Activated T-cell treated with anti-CD3 and anti-CD28 coated beads, Interleukin-2, amount 50 U/mL, for 72 hours (primary cell): ENCODE measurements around the gene ADAM29. TPM values are rescaled to one million over a fixed set of nuclear protein-coding genes. Genes with fewer than 3 reads are reported as not detected.
"Not testable (repeated sequence)": the region's sequence is repeated elsewhere in the genome, so short reads cannot be mapped to it uniquely, and the experiment has no call there.

Source experiments
- ATAC-seq, 2 donors: fragments of 150-1000 bp; cut with Tn5 transposase; replicated peaks in 1 of 2; 2 replicates each; pipeline ENCODE4 v1.10.0; 2021; ENCODE audit warnings: moderate library complexity in 2 of 2, mild to moderate bottlenecking in 1 of 2
- DNase-seq, 2 donors: peaks; one replicate each; pipeline ENCODE4 v3.0.0; 2021 to 2022; ENCODE audit warnings: mixed read lengths in 1 of 2
- H3K27ac Mint-ChIP-seq: one replicate; pipeline ENCODE4 v1.8.0; 2022; ENCODE audit warnings: mild to moderate bottlenecking, moderate library complexity, mixed read lengths
- H3K27me3 Mint-ChIP-seq: one replicate; pipeline ENCODE4 v1.8.0; 2022; ENCODE audit warnings: low read depth, mixed read lengths
- H3K36me3 Mint-ChIP-seq, 2 donors: one replicate each; pipeline ENCODE4 v1.8.0; 2022; ENCODE audit warnings: mixed read lengths in 2 of 2, mild to moderate bottlenecking in 1 of 2; ENCODE audit not compliant: insufficient read depth in 2 of 2
- H3K4me1 Mint-ChIP-seq: one replicate; pipeline ENCODE4 v1.8.0; 2022; ENCODE audit warnings: low read depth, mixed read lengths
- H3K4me3 Mint-ChIP-seq, 2 donors: one replicate each; pipeline ENCODE4 v1.8.0; 2022; ENCODE audit warnings: mild to moderate bottlenecking in 2 of 2, mixed read lengths in 2 of 2, moderate library complexity in 2 of 2
- H3K9me3 Mint-ChIP-seq, 2 donors: one replicate each; pipeline ENCODE4 v1.8.0; 2022; ENCODE audit warnings: mixed read lengths in 2 of 2
- total RNA-seq, 2 donors: library from RNA; stranded (reverse); gene quantifications; one replicate each; pipeline ENCODE4 v1.2.3, GENCODE V29; 2022

Gene ADAM29
- total RNA-seq = not detected

- Mint-ChIP-seq H3K27me3 (no peaks in the 10 kb centered on the region), H3K4me1 (no peaks in the 10 kb centered on the region), H3K4me3 (no peak within 1 kb of the TSS), H3K27ac (no peak within 1 kb of the TSS), H3K9me3 (peaks cover 0 to 4% of the 10 kb centered on the region in 2 donors), H3K36me3 (no peaks in the 10 kb centered on the region)
- ATAC-seq (no peak), DNase-seq (no peak)
Observed at GRCh38 chr4:174918058-174918457, at the start of gene ADAM29. Gene ADAM29 (plus strand): TSS chr4:174918358. CDS start chr4:174975526, 57,168 bp downstream.

- H3K27ac Mint-ChIP-seq = no peak overlapping the region
- H3K27me3 Mint-ChIP-seq = no peaks in the 10 kb centered on the region
- DNase-seq = no peak
- H3K9me3 Mint-ChIP-seq = peaks cover 0 to 4% of the 10 kb centered on the region in 2 donors
- no peak overlapping the region for H3K4me3 Mint-ChIP-seq
- ATAC-seq = no peak
- H3K4me1 Mint-ChIP-seq = no peaks in the 10 kb centered on the region
- H3K36me3 Mint-ChIP-seq = no peaks in the 10 kb centered on the region
Observed at GRCh38 chr4:174869339-174869738, 48.8 kb upstream of the ADAM29 start.

- no peak for ATAC-seq
- Mint-ChIP-seq H3K27me3 (no peaks in the 10 kb centered on the region), H3K27ac (no peak overlapping the region), H3K4me1 (no peaks in the 10 kb centered on the region), H3K36me3 (no peaks in the 10 kb centered on the region), H3K4me3 (no peak overlapping the region), H3K9me3 (peaks cover 0 to 2% of the 10 kb centered on the region in 2 donors)
- DNase-seq = no peak
Observed at GRCh38 chr4:174870311-174870710, 47.8 kb upstream of the ADAM29 start.

- no peaks in the 10 kb centered on the region for H3K36me3 Mint-ChIP-seq
- no peak for ATAC-seq
- no peak for DNase-seq
- H3K27ac Mint-ChIP-seq = no peak overlapping the region
- peaks cover 0 to 2% of the 10 kb centered on the region in 2 donors for H3K9me3 Mint-ChIP-seq
- H3K4me1 Mint-ChIP-seq = no peaks in the 10 kb centered on the region
- no peak overlapping the region for H3K4me3 Mint-ChIP-seq
- no peaks in the 10 kb centered on the region for H3K27me3 Mint-ChIP-seq
Observed at GRCh38 chr4:174871407-174871806, 46.8 kb upstream of the ADAM29 start.

- H3K36me3 Mint-ChIP-seq, H3K4me1 Mint-ChIP-seq, H3K27me3 Mint-ChIP-seq, H3K27ac Mint-ChIP-seq, H3K9me3 Mint-ChIP-seq, ATAC-seq, H3K4me3 Mint-ChIP-seq, DNase-seq: not testable (repeated sequence)
Observed at GRCh38 chr4:174873146-174873545, 45.0 kb upstream of the ADAM29 start.

- DNase-seq = no peak
- Mint-ChIP-seq H3K9me3 (peaks cover 0 to 2% of the 10 kb centered on the region in 2 donors), H3K4me3 (no peak overlapping the region), H3K36me3 (no peaks in the 10 kb centered on the region), H3K4me1 (no peaks in the 10 kb centered on the region), H3K27me3 (no peaks in the 10 kb centered on the region), H3K27ac (no peak overlapping the region)
- ATAC-seq = no peak
Observed at GRCh38 chr4:174873931-174874330, 44.2 kb upstream of the ADAM29 start.

GRCh38 chr4:174874898-174875297, 43.3 kb upstream of the ADAM29 start:
- no peak overlapping the region for H3K4me3 Mint-ChIP-seq
- H3K9me3 Mint-ChIP-seq = peaks cover 0 to 2% of the 10 kb centered on the region in 2 donors
- H3K27ac Mint-ChIP-seq = no peak overlapping the region
- no peaks in the 10 kb centered on the region for H3K4me1 Mint-ChIP-seq
- DNase-seq = no peak
- no peak for ATAC-seq
- H3K36me3 Mint-ChIP-seq = no peaks in the 10 kb centered on the region
- no peaks in the 10 kb centered on the region for H3K27me3 Mint-ChIP-seq

- Mint-ChIP-seq H3K9me3 (peaks cover 0 to 2% of the 10 kb centered on the region in 2 donors), H3K36me3 (no peaks in the 10 kb centered on the region), H3K4me1 (no peaks in the 10 kb centered on the region), H3K4me3 (no peak overlapping the region), H3K27ac (no peak overlapping the region), H3K27me3 (no peaks in the 10 kb centered on the region)
- DNase-seq (no peak), ATAC-seq (no peak)
Observed at GRCh38 chr4:174880001-174880400, 38.2 kb upstream of the ADAM29 start.

GRCh38 chr4:174882317-174882992, 35.7 kb upstream of the ADAM29 start:
- Mint-ChIP-seq H3K27me3 (no peaks in the 10 kb centered on the region), H3K4me1 (no peaks in the 10 kb centered on the region), H3K36me3 (no peaks in the 10 kb centered on the region), H3K9me3 (no peaks in the 10 kb centered on the region), H3K27ac (no peak overlapping the region), H3K4me3 (no peak overlapping the region)
- ATAC-seq (no peak), DNase-seq (no peak)

- Mint-ChIP-seq H3K36me3 (peaks cover 0 to 3% of the 10 kb centered on the region in 2 donors), H3K27ac (no peak overlapping the region), H3K9me3 (peaks cover 9 to 15% of the 10 kb centered on the region in 2 donors), H3K4me1 (no peaks in the 10 kb centered on the region), H3K27me3 (no peaks in the 10 kb centered on the region), H3K4me3 (no peak overlapping the region)
- no peak for ATAC-seq
- no peak for DNase-seq
Observed at GRCh38 chr4:174907508-174907907, 10.7 kb upstream of the ADAM29 start.

- H3K4me3 Mint-ChIP-seq = no peak overlapping the region
- H3K27ac Mint-ChIP-seq = no peak overlapping the region
- H3K27me3 Mint-ChIP-seq = no peaks in the 10 kb centered on the region
- H3K36me3 Mint-ChIP-seq = peaks cover 0 to 3% of the 10 kb centered on the region in 2 donors
- no peak for ATAC-seq
- H3K4me1 Mint-ChIP-seq = no peaks in the 10 kb centered on the region
- DNase-seq = no peak
- H3K9me3 Mint-ChIP-seq = peaks cover 1 to 16% of the 10 kb centered on the region in 2 donors
Observed at GRCh38 chr4:174910271-174910670, 7.9 kb upstream of the ADAM29 start.

- no peak for DNase-seq
- Mint-ChIP-seq H3K36me3 (peaks cover 0 to 3% of the 10 kb centered on the region in 2 donors), H3K9me3 (peaks cover 0 to 12% of the 10 kb centered on the region in 2 donors), H3K4me1 (no peaks in the 10 kb centered on the region), H3K4me3 (no peak overlapping the region), H3K27me3 (no peaks in the 10 kb centered on the region), H3K27ac (no peak overlapping the region)
- ATAC-seq = no peak
Observed at GRCh38 chr4:174912919-174913543, 5.1 kb upstream of the ADAM29 start.

- Mint-ChIP-seq H3K4me3 (no peak overlapping the region), H3K9me3 (no peaks in the 10 kb centered on the region), H3K27me3 (no peaks in the 10 kb centered on the region), H3K27ac (no peak overlapping the region), H3K4me1 (no peaks in the 10 kb centered on the region), H3K36me3 (no peaks in the 10 kb centered on the region)
- no peak for ATAC-seq
- no peak for DNase-seq
Observed at GRCh38 chr4:174919886-174920423, 1.8 kb downstream of the ADAM29 start.
